GM21825 (cell line): ENCODE measurements around the gene THRB.

Experiments used
- ATAC-seq: cut with Tn5 transposase; IDR thresholded peaks from one replicate; pipeline ENCODE4 v1.9.1; 2021; ENCODE audit warnings: mild to moderate bottlenecking, moderate library complexity; ENCODE audit not compliant: unreplicated experiment

The THRB gene

GRCh38 chr3:24315971-24316370 lies 178.7 kb downstream of the THRB start:
- no peak for ATAC-seq

- ATAC-seq: no peak
Observed at GRCh38 chr3:24315356-24315755, 179.3 kb downstream of the THRB start.

GRCh38 chr3:24311881-24312280 lies 182.8 kb downstream of the THRB start:
- ATAC-seq: no peak

GRCh38 chr3:24310887-24311286 lies 183.8 kb downstream of the THRB start:
- no peak for ATAC-seq

GRCh38 chr3:24306518-24306917 lies 188.1 kb downstream of the THRB start:
- no peak for ATAC-seq

- no peak for ATAC-seq
Observed at GRCh38 chr3:24305795-24306467, 188.7 kb downstream of the THRB start.

GRCh38 chr3:24303057-24303754 lies 191.4 kb downstream of the THRB start:
- ATAC-seq: no peak

GRCh38 chr3:24302396-24302795 lies 192.3 kb downstream of the THRB start:
- no peak for ATAC-seq

GRCh38 chr3:24300949-24301348 lies 193.7 kb downstream of the THRB start:
- ATAC-seq: no peak

GRCh38 chr3:24299806-24300626 lies 194.6 kb downstream of the THRB start:
- ATAC-seq: no peak

- ATAC-seq: no peak
Observed at GRCh38 chr3:24299246-24299805, 195.3 kb downstream of the THRB start.

GRCh38 chr3:24296441-24297205 lies 198.0 kb downstream of the THRB start:
- ATAC-seq: no peak

- ATAC-seq: no peak
Observed at GRCh38 chr3:24294150-24294549, 200.5 kb downstream of the THRB start.

- no peak for ATAC-seq
Observed at GRCh38 chr3:24291646-24292045, 203.0 kb downstream of the THRB start.

GRCh38 chr3:24290596-24290995 lies 204.1 kb downstream of the THRB start:
- ATAC-seq: no peak

- no peak for ATAC-seq
Observed at GRCh38 chr3:24288496-24289236, 206.0 kb downstream of the THRB start.

GRCh38 chr3:24287755-24288450 lies 206.7 kb downstream of the THRB start:
- ATAC-seq: no peak

GRCh38 chr3:24286405-24286804 lies 208.2 kb downstream of the THRB start:
- ATAC-seq: no peak

GRCh38 chr3:24278543-24278942 lies 216.1 kb downstream of the THRB start:
- ATAC-seq: no peak
